HG02763 (cell line): ENCODE measurements around the gene FCHSD2.
A peak's percentile ranks its signal among the peaks of the same experiment; 100 is the strongest.
"Not testable (repeated sequence)": the region's sequence is repeated elsewhere in the genome, so short reads cannot be mapped to it uniquely, and the experiment has no call there.

ENCODE experiments used
- ATAC-seq: cut with Tn5 transposase; IDR thresholded peaks from one replicate; pipeline ENCODE4 v1.9.1; 2021; ENCODE audit warnings: mild to moderate bottlenecking, moderate library complexity; ENCODE audit not compliant: unreplicated experiment

FCHSD2 gene

DNA sequence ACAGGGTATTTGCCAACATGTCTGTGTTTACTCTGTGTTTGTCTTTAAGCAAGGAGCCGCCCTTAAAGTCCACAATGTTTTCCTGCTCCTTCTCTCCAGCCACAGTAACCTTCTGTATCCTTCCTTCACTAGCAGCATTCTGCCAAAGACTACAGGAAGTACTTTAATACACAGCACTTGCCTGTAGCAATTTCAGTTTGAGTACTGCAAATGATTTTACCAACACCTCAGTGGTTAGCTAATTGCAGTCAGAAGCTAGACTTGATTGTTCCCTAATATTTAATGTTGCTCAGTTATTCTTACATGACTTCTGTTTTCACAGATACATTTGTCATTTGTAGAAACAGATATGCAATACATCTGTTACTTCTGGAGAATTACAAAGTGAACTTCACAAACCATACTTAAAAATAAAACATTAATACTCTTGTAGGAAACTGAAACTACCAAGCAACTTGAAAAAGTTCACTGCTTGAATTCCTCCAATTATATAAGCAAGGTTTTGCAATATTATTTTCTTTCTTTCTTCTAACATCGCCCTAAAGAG lies 69.1 kb downstream of the FCHSD2 start:
- ATAC-seq: peak; percentile 48

GRCh38 chr11:73070653-73071052 lies 71.5 kb downstream of the FCHSD2 start:
- no peak for ATAC-seq

DNA sequence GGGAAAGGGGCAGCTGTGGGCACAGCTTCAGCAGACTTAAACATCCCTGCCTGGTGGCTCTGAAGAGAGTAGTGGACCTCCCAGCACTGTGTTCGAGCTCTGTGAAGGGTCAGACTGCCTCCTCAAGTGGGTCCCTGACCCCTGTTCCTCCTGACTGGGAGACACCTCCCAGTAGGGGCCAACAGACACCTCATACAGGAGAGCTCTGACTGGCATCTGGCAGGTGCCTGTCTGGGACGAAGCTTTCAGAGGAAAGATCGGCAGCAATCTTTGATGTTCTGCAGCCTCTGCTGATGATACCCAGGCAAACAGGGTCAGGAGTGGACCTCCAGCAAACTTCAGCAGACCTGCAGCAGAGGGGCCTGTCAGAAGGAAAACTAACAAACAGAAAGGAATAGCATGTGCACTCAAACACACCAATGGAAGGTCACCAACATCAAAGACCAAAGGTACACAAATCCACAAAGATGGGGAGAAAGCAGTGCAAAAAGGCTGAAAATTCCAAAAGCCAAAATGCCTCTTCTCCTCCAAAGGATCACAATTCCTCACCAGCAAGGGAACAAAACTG lies 80.2 kb downstream of the FCHSD2 start:
- ATAC-seq: not testable (repeated sequence)

DNA sequence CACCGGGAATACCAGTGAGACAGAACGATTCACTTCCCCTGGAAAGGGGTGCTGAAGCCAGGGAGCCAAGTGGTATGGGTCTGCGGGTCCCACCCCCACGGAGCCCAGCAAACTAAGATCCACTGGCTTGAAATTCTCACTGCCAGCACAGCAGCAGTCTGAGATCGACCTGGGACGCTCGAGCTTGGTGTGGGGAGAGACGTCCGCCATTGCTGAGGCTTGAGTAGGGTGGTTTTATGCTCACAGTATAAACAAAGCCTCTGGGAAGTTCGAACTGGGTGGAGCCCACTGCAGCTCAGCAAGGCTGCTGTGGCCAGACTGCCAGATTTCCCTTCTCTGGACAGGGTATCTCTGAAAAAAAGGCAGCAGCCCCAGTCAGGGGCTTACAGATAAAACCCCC lies 80.7 kb downstream of the FCHSD2 start:
- not testable (repeated sequence) for ATAC-seq

DNA sequence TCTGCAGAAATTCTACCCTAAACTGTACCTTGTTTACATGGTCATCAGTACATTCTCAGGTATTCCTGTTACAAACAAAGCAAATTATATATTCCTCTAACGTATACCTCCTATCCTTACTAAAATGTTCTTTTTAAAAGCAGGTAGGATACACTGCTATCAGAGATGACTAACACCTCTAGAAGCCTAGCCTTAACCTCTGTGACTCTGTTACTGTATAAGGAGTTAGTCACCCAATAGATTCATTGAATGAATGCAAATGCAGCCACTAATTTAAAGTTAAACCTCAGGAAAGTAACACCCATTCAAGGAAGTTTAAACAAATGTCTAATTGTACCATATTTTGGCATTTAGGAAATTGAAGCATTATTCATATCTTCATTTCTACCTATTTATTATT lies 82.2 kb downstream of the FCHSD2 start:
- no peak for ATAC-seq

GRCh38 chr11:73058989-73059674 lies 83.0 kb downstream of the FCHSD2 start:
- no peak for ATAC-seq

DNA sequence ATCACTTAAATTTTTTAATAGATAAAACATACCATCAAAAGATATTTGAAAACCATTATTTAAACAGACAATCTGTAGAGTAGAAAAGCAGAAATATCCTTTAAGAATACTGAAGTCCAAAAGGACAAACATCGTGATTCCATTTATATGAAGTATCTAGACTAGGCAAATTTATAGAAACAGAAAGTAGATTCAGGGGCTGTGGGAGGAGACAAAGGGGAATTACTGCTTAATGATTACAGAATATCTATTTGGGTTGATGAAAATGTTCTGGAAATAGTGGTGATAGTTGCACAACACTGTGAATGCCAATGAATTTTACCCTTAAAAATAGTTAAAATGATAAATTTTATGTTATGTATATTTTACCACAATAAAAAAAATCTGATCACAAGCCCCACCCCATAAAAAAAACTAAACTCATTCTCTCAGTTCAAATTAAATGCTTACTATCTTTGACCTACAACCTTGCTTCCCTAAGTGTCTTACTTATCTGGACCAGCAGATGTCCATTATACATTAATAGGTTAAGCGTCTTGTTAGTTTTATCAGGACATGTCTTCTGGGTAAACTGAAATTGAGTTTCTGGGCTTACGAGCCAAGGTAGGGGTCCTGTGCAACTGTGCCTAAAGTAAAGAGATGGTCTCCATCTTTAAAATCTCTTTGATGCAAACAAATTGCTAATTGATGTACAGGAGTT lies 86.3 kb downstream of the FCHSD2 start:
- ATAC-seq: no peak

DNA sequence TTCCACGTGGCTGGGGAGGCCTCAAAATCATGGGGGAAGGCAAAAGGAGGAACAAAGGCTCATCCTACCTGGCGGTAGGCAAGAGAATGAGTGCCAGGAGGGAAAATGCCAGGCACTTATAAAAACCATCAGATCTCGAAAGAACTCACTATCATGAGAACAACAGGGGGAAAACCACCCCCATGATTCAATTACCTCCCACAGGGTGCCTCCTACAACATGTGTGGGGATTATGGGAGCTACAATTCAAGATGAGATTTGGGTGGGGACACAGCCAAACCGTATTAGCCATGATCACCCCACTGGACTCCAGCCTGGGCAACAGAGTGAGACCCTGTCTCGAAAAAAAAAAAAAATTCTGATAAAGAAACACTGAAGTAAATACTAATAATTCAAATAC lies 87.1 kb downstream of the FCHSD2 start:
- no peak for ATAC-seq

DNA sequence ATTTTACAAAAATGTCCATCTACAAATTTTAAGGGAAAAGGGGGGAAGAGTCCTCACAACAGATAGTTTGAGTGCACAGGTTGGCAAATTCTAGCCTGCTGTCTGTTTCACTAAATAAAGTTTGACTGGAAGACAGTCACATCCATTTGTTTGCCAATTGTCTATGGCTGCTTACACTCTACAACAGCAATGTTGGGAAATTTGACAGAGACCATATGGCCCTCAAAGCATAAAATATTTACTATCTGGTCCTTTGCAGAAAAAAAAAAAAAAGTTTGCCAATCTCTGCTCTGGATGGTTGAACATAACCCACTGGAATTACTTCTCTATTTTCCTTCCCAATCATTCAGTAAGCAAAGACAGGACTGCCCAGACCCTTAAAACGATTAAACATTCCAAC lies 88.2 kb downstream of the FCHSD2 start:
- no peak for ATAC-seq

GRCh38 chr11:73048446-73048845 lies 93.7 kb downstream of the FCHSD2 start:
- peak; percentile 4 for ATAC-seq

- peak; percentile 77 for ATAC-seq
These were observed 94.2 kb downstream of the FCHSD2 start for GRCh38 chr11:73047773-73048371.

DNA sequence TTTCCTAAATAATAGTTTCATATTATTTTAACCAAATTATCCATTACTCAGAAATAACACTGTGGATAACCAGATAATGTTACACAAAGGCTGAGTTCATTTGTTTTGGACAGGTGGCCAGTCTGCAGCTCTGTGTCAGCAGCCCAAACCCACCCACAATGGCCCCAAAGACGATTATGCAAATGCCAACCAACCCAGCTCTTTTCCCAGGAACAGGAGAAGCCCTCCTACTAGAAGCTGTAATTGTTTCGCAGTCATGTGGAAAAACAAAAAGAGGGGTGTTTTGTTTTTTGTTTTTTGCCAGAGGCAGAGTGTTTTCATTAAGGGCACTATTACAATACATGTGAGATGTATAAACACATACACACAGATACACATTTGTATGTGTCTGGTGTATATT lies 102.1 kb downstream of the FCHSD2 start:
- no peak for ATAC-seq

GRCh38 chr11:73034777-73035176 lies 107.3 kb downstream of the FCHSD2 start:
- no peak for ATAC-seq

- no peak for ATAC-seq
These were observed 107.8 kb downstream of the FCHSD2 start for GRCh38 chr11:73034331-73034730.

DNA sequence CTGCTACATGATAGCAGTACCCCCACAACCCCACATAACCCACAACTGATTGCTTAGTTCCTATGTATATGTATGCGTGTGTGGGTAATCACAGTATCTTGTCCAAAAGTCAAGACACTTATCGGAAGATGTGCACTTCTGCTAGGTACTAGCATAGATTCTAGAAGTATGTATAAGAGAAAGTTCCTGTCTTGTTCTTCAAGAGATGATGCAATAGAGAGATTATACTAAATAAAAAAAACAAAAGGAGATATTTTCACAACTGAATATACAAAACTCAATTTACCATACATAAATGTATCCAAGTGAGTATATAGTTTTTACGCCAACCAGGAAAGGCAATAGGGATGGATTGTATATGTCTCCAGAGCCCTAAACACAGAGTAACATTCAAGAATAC lies 112.0 kb downstream of the FCHSD2 start:
- ATAC-seq: no peak

DNA sequence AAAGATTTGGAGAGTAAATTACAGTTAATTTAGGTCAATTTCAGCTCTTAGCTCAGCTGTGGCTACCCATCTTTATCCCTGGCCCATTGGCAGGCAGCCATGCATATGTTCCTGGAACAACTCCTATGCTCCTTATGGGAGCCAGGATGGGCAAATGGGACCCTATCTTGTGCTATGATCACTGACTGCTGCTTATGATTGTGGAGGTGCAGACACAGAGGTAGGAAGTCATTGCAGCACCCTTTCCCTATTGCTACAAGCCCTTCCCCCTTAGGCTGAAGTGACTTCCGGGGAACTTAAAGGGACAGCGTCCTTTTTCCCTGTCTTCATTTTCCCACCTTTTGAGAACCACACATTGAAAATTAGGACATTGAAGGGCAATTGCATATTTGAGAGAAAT lies 112.7 kb downstream of the FCHSD2 start:
- no peak for ATAC-seq

GRCh38 chr11:73028611-73029010 lies 113.5 kb downstream of the FCHSD2 start:
- no peak for ATAC-seq

DNA sequence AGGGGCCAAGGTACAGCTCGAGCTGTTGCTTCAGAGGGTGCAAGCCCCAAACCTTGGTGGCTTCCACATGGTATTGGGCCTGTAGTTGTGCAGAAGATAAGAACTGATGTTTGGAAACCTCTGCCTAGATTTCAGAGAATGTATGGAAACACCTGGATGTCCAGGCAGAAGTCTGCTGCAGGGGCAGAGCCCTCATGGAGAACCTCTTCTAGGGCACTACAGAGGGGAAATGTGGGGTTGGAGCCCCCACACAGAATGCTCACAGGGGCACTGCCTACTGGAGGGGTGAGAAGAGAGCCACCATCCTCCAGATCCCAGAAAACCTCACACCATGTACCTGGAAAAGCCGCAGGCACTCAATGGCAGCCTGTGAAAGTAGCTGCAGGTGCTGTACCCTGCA lies 114.3 kb downstream of the FCHSD2 start:
- ATAC-seq: not testable (repeated sequence)

- ATAC-seq: no peak
These were observed 117.5 kb downstream of the FCHSD2 start for GRCh38 chr11:73024639-73025038.

- no peak for ATAC-seq
These were observed 122.1 kb downstream of the FCHSD2 start for GRCh38 chr11:73019996-73020395.

GRCh38 chr11:73019449-73019848 lies 122.7 kb downstream of the FCHSD2 start:
- ATAC-seq: no peak

- no peak for ATAC-seq
These were observed 123.3 kb downstream of the FCHSD2 start for GRCh38 chr11:73018856-73019255.
